Keratinocyte (primary cell): ENCODE data around the gene APLF. TPM values are rescaled to one million over a fixed set of nuclear protein-coding genes. Genes with fewer than 3 reads are reported as not detected.

ENCODE experiments used
- DNase-seq: peaks from one replicate; pipeline ENCODE4 v3.0.0-alpha.2; 2011; ENCODE audit warnings: low read depth, missing footprints, low spot score
- FAIRE-seq: peaks from 2 replicates; lab custom pipeline; 2011; peaks lifted over from hg19 to GRCh38; lab: Jason Lieb, UNC
- H2AFZ ChIP-seq: 2 replicates; pipeline ENCODE4 v1.6.0; 2012; ENCODE audit warnings: low read length, control low read depth, inconsistent platforms; ENCODE audit not compliant: control insufficient read depth
- H3K27ac ChIP-seq: 2 replicates; pipeline ENCODE4 v1.5.1; 2011; ENCODE audit warnings: low read length; ENCODE audit not compliant: control insufficient read depth, insufficient read depth
- H3K27me3 ChIP-seq: 3 replicates; pipeline ENCODE4 v1.6.0; 2011; ENCODE audit warnings: low read length; ENCODE audit not compliant: control insufficient read depth, insufficient read depth; ENCODE audit errors: extremely low read depth
- H3K36me3 ChIP-seq, 2 experiments: 2 replicates in 1 of 2; 3 replicates in 1 of 2; pipeline ENCODE4 v1.5.1; 2011; ENCODE audit warnings: low read length in 2 of 2, mild to moderate bottlenecking in 1 of 2; ENCODE audit not compliant: control insufficient read depth in 2 of 2, insufficient read depth in 2 of 2; ENCODE audit errors: extremely low read depth in 1 of 2
- H3K4me1 ChIP-seq: 3 replicates; pipeline ENCODE4 v1.5.1; 2011; ENCODE audit warnings: low read length; ENCODE audit not compliant: control insufficient read depth, insufficient read depth; ENCODE audit errors: extremely low read depth
- H3K4me2 ChIP-seq: 3 replicates; pipeline ENCODE4 v1.6.0; 2011; ENCODE audit warnings: low read depth, low read length; ENCODE audit not compliant: control insufficient read depth, insufficient read depth; ENCODE audit errors: extremely low read depth
- H3K4me3 ChIP-seq, 3 experiments: fragments of 200-600 bp in 1 of 3; sonication (generic) in 1 of 3; 2 replicates in 2 of 3; 3 replicates in 1 of 3; pipeline ENCODE4 v1.5.1; 2011 to 2016; ENCODE audit warnings: low read length in 3 of 3, mild to moderate bottlenecking in 3 of 3, control low read depth in 2 of 3, inconsistent platforms in 1 of 3, low read depth in 1 of 3, mixed read lengths in 1 of 3, mixed run types in 1 of 3, moderate library complexity in 1 of 3; ENCODE audit not compliant: control insufficient read depth in 2 of 3, insufficient read depth in 2 of 3; ENCODE audit errors: extremely low read depth in 1 of 3
- H3K79me2 ChIP-seq: 2 replicates; pipeline ENCODE4 v1.6.0; 2012; ENCODE audit warnings: low read length; ENCODE audit not compliant: control insufficient read depth, insufficient read depth
- H3K9ac ChIP-seq: 3 replicates; pipeline ENCODE4 v1.6.0; 2011; ENCODE audit warnings: low read length; ENCODE audit not compliant: control insufficient read depth, insufficient read depth; ENCODE audit errors: extremely low read depth
- H3K9me1 ChIP-seq: 3 replicates; pipeline ENCODE4 v1.6.0; 2011; ENCODE audit warnings: low read length; ENCODE audit not compliant: control insufficient read depth, insufficient read depth; ENCODE audit errors: extremely low read depth
- H3K9me3 ChIP-seq: 2 replicates; pipeline ENCODE4 v1.5.1; 2012; ENCODE audit warnings: low read depth, low read length; ENCODE audit not compliant: control insufficient read depth
- H4K20me1 ChIP-seq: 3 replicates; pipeline ENCODE4 v1.6.0; 2011; ENCODE audit warnings: low read length; ENCODE audit not compliant: control insufficient read depth, insufficient read depth; ENCODE audit errors: extremely low read depth
- EZH2 ChIP-seq: IDR thresholded peaks from one replicate; pipeline ENCODE4 v1.6.1; 2012; ENCODE audit warnings: inconsistent platforms, mild to moderate bottlenecking, low read length, moderate library complexity
- dilution Hi-C: fragments of 300-500 bp; cut with MboI; formaldehyde crosslinking; loops from one replicate; pipeline ENCODE4 v1.7.0; 2020; ENCODE audit warnings: low sequenced_read_pairs; ENCODE audit not compliant: extremely low pct_ligation_motif_present
- polyA plus RNA-seq, 5 experiments: library from polyadenylated mRNA; depleted of rRNA in 3 of 5; stranded (reverse) in 3 of 5; stranded (forward) in 1 of 5; unstranded in 1 of 5; fragments of >200 nt; gene quantifications; 1 replicate in 1 of 5; 2 replicates in 3 of 5; 3 replicates in 1 of 5; pipeline versions ENCODE4 v1.2.1 to v1.2.3, GENCODE V29; 2011 to 2012; ENCODE audit warnings: missing spikeins in 2 of 5, low read depth in 1 of 5, low replicate concordance in 1 of 5
- TF ChIP-seq, protein P1 (sequence below), 3 experiments: IDR thresholded peaks in 1 of 3; conservative IDR thresholded peaks in 1 of 3; optimal IDR thresholded peaks in 1 of 3; 2 replicates in 2 of 3; 3 replicates in 1 of 3; pipeline versions ENCODE3 to v1.5.1; 2011; ENCODE audit warnings: low read length in 3 of 3, mild to moderate bottlenecking in 3 of 3, moderate library complexity in 2 of 3, control low read depth in 1 of 3, inconsistent platforms in 1 of 3; ENCODE audit not compliant: insufficient read depth in 2 of 3; ENCODE audit errors: extremely low read depth in 1 of 3

APLF gene
- polyA plus RNA-seq, 1 donor (not counting 4 experiments of a cell fraction or from before 2014, with no cell fraction given) = 3.0 TPM

DNA sequence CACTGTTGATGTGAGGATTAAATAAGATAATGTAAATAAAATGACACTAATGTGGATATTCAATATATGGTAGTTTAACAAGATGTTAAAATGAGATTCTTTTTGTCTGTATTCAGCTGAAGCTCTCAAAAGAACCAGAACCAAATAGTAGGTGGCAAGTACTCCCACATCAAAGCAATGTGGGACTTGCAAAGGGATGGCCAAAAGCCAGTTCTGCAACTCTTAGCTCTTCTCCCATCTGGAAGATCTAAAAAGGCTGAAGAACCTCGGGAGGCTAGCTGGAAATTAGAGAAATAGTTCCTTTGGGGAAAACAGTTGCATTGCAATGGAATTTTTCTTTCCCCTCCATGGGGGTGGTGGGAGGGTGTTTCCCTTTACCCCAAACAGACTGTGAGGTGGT, 49.0 kb upstream of the APLF start:
- no peaks in the 10 kb centered on the region for H3K79me2 ChIP-seq
- no peak for TF ChIP-seq EZH2
- TF ChIP-seq, protein P1, sequence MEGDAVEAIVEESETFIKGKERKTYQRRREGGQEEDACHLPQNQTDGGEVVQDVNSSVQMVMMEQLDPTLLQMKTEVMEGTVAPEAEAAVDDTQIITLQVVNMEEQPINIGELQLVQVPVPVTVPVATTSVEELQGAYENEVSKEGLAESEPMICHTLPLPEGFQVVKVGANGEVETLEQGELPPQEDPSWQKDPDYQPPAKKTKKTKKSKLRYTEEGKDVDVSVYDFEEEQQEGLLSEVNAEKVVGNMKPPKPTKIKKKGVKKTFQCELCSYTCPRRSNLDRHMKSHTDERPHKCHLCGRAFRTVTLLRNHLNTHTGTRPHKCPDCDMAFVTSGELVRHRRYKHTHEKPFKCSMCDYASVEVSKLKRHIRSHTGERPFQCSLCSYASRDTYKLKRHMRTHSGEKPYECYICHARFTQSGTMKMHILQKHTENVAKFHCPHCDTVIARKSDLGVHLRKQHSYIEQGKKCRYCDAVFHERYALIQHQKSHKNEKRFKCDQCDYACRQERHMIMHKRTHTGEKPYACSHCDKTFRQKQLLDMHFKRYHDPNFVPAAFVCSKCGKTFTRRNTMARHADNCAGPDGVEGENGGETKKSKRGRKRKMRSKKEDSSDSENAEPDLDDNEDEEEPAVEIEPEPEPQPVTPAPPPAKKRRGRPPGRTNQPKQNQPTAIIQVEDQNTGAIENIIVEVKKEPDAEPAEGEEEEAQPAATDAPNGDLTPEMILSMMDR (optimal IDR thresholded peaks at IDR 0.05 in 1 of 3, IDR thresholded peaks at IDR 0.05 in 1 of 3, conservative IDR thresholded peaks at IDR 0.05 in 1 of 3; ENCODE audit: extremely low read depth in 1 of 3, insufficient read depth in 2 of 3, low read length in 3 of 3) = no peak
- H3K9me3 ChIP-seq = no peaks in the 10 kb centered on the region
- H2AFZ ChIP-seq = no peak overlapping the region
- H3K4me2 ChIP-seq = no peak overlapping the region
- H3K9ac ChIP-seq = no peak overlapping the region
- no peaks in the 10 kb centered on the region for H3K27me3 ChIP-seq
- H3K9me1 ChIP-seq = no peaks in the 10 kb centered on the region
- no peak overlapping the region for H3K4me3 ChIP-seq
- DNase-seq (no peak), FAIRE-seq (no peak)
- no peaks in the 10 kb centered on the region for H3K36me3 ChIP-seq
- no peaks in the 10 kb centered on the region for H3K4me1 ChIP-seq
- dilution Hi-C loops = no loop called here
- no peak overlapping the region for H3K27ac ChIP-seq
- H4K20me1 ChIP-seq = no peaks in the 10 kb centered on the region

DNA sequence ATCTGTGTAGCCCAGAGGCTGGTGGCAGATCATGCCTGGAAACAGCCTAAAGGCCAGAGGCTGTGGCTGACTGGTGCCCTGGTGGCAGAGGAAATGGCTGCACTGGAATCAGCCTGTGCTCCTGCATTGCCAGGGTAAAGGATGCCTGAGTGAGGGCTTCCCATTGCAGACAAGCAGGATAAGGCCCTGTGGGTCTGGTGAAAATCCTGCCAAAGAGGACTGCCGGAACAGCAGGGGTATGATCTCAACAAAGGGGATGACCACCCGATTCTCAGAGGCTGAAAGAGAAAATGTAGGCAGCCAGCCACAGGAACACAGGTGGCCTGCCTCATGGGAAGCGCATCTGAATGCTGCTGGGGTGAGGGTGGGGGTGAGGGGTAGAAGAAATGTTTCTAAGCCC, 48.5 kb upstream of the APLF start:
- H3K4me3 ChIP-seq = no peak overlapping the region
- dilution Hi-C loops = no loop called here
- H3K4me2 ChIP-seq = no peak overlapping the region
- H3K9me1 ChIP-seq = no peaks in the 10 kb centered on the region
- no peaks in the 10 kb centered on the region for H4K20me1 ChIP-seq
- FAIRE-seq = no peak
- H3K9ac ChIP-seq = no peak overlapping the region
- no peak for DNase-seq
- H3K27me3 ChIP-seq = no peaks in the 10 kb centered on the region
- no peak overlapping the region for H3K27ac ChIP-seq
- TF ChIP-seq, protein P1 (optimal IDR thresholded peaks at IDR 0.05 in 1 of 3, IDR thresholded peaks at IDR 0.05 in 1 of 3, conservative IDR thresholded peaks at IDR 0.05 in 1 of 3; ENCODE audit: extremely low read depth in 1 of 3, insufficient read depth in 2 of 3, low read length in 3 of 3) = no peak
- no peak for TF ChIP-seq EZH2
- H3K9me3 ChIP-seq = no peaks in the 10 kb centered on the region
- no peaks in the 10 kb centered on the region for H3K4me1 ChIP-seq
- no peaks in the 10 kb centered on the region for H3K79me2 ChIP-seq
- H3K36me3 ChIP-seq = no peaks in the 10 kb centered on the region
- H2AFZ ChIP-seq = no peak overlapping the region
